H9 (cell line): ENCODE results near the gene ETNPPL. TPM values are rescaled to one million over a fixed set of nuclear protein-coding genes. Genes with fewer than 3 reads are reported as not detected.

Experiments
- DNase-seq: peaks from one replicate; pipeline ENCODE4 v3.0.0-alpha.2; 2017
- H2AFZ ChIP-seq: one replicate; pipeline ENCODE4 v1.6.1; 2013; ENCODE audit warnings: mild to moderate bottlenecking, low read length, control low read depth, moderate library complexity
- H2AK5ac ChIP-seq: 2 replicates; pipeline ENCODE4 v1.6.1; 2013; ENCODE audit warnings: low read length, control low read depth, mixed read lengths; ENCODE audit not compliant: insufficient read length
- H2BK120ac ChIP-seq: one replicate; pipeline ENCODE4 v1.6.1; 2013; ENCODE audit warnings: low read depth, mild to moderate bottlenecking, low read length, control low read depth, inconsistent platforms; ENCODE audit not compliant: poor library complexity, severe bottlenecking
- H2BK12ac ChIP-seq: 2 replicates; pipeline ENCODE4 v1.6.1; 2013; ENCODE audit warnings: low read length, control low read depth, mixed read lengths, low read depth; ENCODE audit not compliant: insufficient read length
- H2BK15ac ChIP-seq: 2 replicates; pipeline ENCODE4 v1.6.1; 2013; ENCODE audit warnings: low read depth, low read length, control low read depth
- H2BK20ac ChIP-seq: one replicate; pipeline ENCODE4 v1.6.1; 2013; ENCODE audit warnings: low read depth, mild to moderate bottlenecking, low read length, control low read depth, inconsistent platforms; ENCODE audit not compliant: poor library complexity, severe bottlenecking
- H2BK5ac ChIP-seq: 2 replicates; pipeline ENCODE4 v1.6.1; 2013; ENCODE audit warnings: low read length, control low read depth, mixed read lengths; ENCODE audit not compliant: insufficient read length
- H3K14ac ChIP-seq: 2 replicates; pipeline ENCODE4 v1.6.1; 2013; ENCODE audit warnings: low read length, control low read depth; ENCODE audit not compliant: insufficient read depth
- H3K18ac ChIP-seq: 2 replicates; pipeline ENCODE4 v1.6.1; 2013; ENCODE audit warnings: low read depth, mild to moderate bottlenecking, mixed read lengths, low read length, control low read depth; ENCODE audit not compliant: insufficient read length
- H3K23ac ChIP-seq: 2 replicates; pipeline ENCODE4 v1.6.1; 2013; ENCODE audit warnings: low read length, control low read depth, mixed read lengths, low read depth; ENCODE audit not compliant: insufficient read length
- H3K23me2 ChIP-seq: 2 replicates; pipeline ENCODE4 v1.6.1; 2013; ENCODE audit warnings: low read depth, mild to moderate bottlenecking, mixed read lengths, low read length, control low read depth; ENCODE audit not compliant: insufficient read length, poor library complexity, severe bottlenecking
- H3K27ac ChIP-seq: 2 replicates; pipeline ENCODE4 v1.5.1; 2013; ENCODE audit warnings: low read length, control low read depth, mixed read lengths, low read depth; ENCODE audit not compliant: insufficient read length
- H3K27me3 ChIP-seq: 2 replicates; pipeline ENCODE4 v1.6.1; 2013; ENCODE audit warnings: low read length, control low read depth, inconsistent platforms; ENCODE audit not compliant: insufficient read depth
- H3K4ac ChIP-seq: 2 replicates; pipeline ENCODE4 v1.6.1; 2013; ENCODE audit warnings: low read depth, mild to moderate bottlenecking, control low read depth, inconsistent platforms, low read length, moderate library complexity
- H3K4me1 ChIP-seq: 2 replicates; pipeline ENCODE4 v1.6.1; 2013; ENCODE audit warnings: low read length, control low read depth, inconsistent platforms; ENCODE audit not compliant: insufficient read depth
- H3K4me2 ChIP-seq: 2 replicates; pipeline ENCODE4 v1.6.1; 2013; ENCODE audit warnings: low read length, control low read depth, mixed read lengths; ENCODE audit not compliant: insufficient read length, insufficient read depth
- H3K56ac ChIP-seq: 2 replicates; pipeline ENCODE4 v1.6.1; 2013; ENCODE audit warnings: low read depth, mild to moderate bottlenecking, mixed read lengths, low read length, control low read depth; ENCODE audit not compliant: insufficient read length
- H3K79me1 ChIP-seq: 2 replicates; pipeline ENCODE4 v1.6.1; 2013; ENCODE audit warnings: low read depth, mild to moderate bottlenecking, moderate library complexity, low read length, control low read depth, inconsistent platforms; ENCODE audit not compliant: insufficient read depth, poor library complexity, severe bottlenecking
- H3K79me2 ChIP-seq: 2 replicates; pipeline ENCODE4 v1.6.1; 2013; ENCODE audit warnings: low read length, control low read depth, inconsistent platforms; ENCODE audit not compliant: insufficient read depth
- H3K9ac ChIP-seq: 2 replicates; pipeline ENCODE4 v1.6.1; 2013; ENCODE audit warnings: low read length, control low read depth, mixed read lengths; ENCODE audit not compliant: insufficient read length; ENCODE audit errors: extremely low read depth
- H3K9me3 ChIP-seq: one replicate; pipeline ENCODE4 v1.6.1; 2013; ENCODE audit warnings: low read depth, low read length, inconsistent platforms; ENCODE audit not compliant: control insufficient read depth
- H3T11ph ChIP-seq: one replicate; pipeline ENCODE4 v1.6.1; 2013; ENCODE audit warnings: mild to moderate bottlenecking, low read length, control low read depth, inconsistent platforms
- H4K20me1 ChIP-seq: one replicate; pipeline ENCODE4 v1.6.1; 2013; ENCODE audit not compliant: control insufficient read depth, insufficient read length, insufficient read depth
- H4K5ac ChIP-seq: 2 replicates; pipeline ENCODE4 v1.6.1; 2013; ENCODE audit warnings: low read depth, mild to moderate bottlenecking, mixed read lengths, low read length, control low read depth; ENCODE audit not compliant: insufficient read length
- H4K8ac ChIP-seq: replicated peaks from 2 replicates; pipeline ENCODE4 v1.6.1; 2013; ENCODE audit warnings: low read length, control low read depth, mixed read lengths, low read depth; ENCODE audit not compliant: insufficient read length
- H4K91ac ChIP-seq: 2 replicates; pipeline ENCODE4 v1.6.1; 2013; ENCODE audit warnings: low read depth, mild to moderate bottlenecking, moderate library complexity, mixed read lengths, low read length, control low read depth; ENCODE audit not compliant: insufficient read length
- H3K27ac Mint-ChIP-seq, 3 experiments: 2 replicates in 2 of 3; 3 replicates in 1 of 3; pipeline ENCODE4 v1.8.0; 2020 to 2021; ENCODE audit warnings: mixed read lengths in 3 of 3, mild to moderate bottlenecking in 1 of 3, moderate library complexity in 1 of 3
- H3K27me3 Mint-ChIP-seq: 2 replicates; pipeline ENCODE4 v1.8.0; 2021; ENCODE audit warnings: low read depth, mild to moderate bottlenecking, moderate library complexity, mixed read lengths
- H3K36me3 Mint-ChIP-seq, 3 experiments: 2 replicates in 2 of 3; 3 replicates in 1 of 3; pipeline ENCODE4 v1.8.0; 2020 to 2021; ENCODE audit warnings: low read depth in 3 of 3, mixed read lengths in 3 of 3; ENCODE audit not compliant: insufficient read depth in 1 of 3
- H3K4me1 Mint-ChIP-seq, 2 experiments: 2 replicates each; pipeline ENCODE4 v1.8.0; 2020; ENCODE audit warnings: mixed read lengths in 2 of 2
- H3K4me3 Mint-ChIP-seq, 2 experiments: 2 replicates in 1 of 2; 3 replicates in 1 of 2; pipeline ENCODE4 v1.8.0; 2020 to 2021; ENCODE audit warnings: mild to moderate bottlenecking in 2 of 2, mixed read lengths in 2 of 2, moderate library complexity in 1 of 2
- H3K9me3 Mint-ChIP-seq, 2 experiments: 2 replicates in 1 of 2; 3 replicates in 1 of 2; pipeline ENCODE4 v1.8.0; 2020; ENCODE audit warnings: mild to moderate bottlenecking in 2 of 2, mixed read lengths in 2 of 2, moderate library complexity in 1 of 2
- WGBS: extraction: QIAGEN DNeasy Blood & Tissue Kit; methylation state at CpG from one replicate; pipeline ENCODE4 v1.1.7; 2013; ENCODE audit warnings: missing lambda C conversion rate, low lambda C conversion rate, mixed read lengths; ENCODE audit not compliant: insufficient read length; ENCODE audit errors: extremely low coverage; 5-methylcytosine and 5-hydroxymethylcytosine counted together
- total RNA-seq: library from RNA; stranded (reverse); gene quantifications from 2 replicates; pipeline ENCODE4 v1.2.1, GENCODE V29; 2021
- TF ChIP-seq, protein P1 (sequence below): fragments of 200-600 bp; sonication (generic); conservative IDR thresholded peaks from 3 replicates; pipeline ENCODE4 v1.8.0; 2021; ENCODE audit warnings: antibody characterized with exemption, mild to moderate bottlenecking

Gene ETNPPL
- total RNA-seq, 1 experiment from 2014 or later: 1.3 TPM

DNA sequence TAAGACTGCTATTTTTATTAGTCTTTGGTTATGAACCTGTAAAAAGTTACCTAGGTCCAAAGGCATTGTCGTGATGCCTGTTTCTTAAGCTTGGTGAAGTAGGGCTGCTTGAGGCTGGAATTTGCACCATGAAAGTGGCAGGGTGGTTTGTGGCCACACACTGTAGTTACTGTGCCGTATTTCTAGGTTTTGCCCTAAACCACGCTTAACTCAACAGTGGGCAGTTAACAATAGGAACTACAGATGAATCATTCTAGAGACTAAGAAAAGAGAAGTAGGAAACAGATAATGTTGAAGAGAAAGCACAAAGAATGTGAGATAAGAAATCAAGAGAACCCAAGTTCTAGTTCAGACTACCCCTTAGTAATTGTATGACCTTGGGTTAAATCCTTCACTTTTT, 11.5 kb downstream of the ETNPPL start:
- Histone ChIP-seq H2BK20ac (no peak overlapping the region), H3K4me1 (no peaks in the 10 kb centered on the region), H2BK15ac (no peak overlapping the region), H3K9ac (no peak overlapping the region), H3K79me1 (no peaks in the 10 kb centered on the region), H3K14ac (no peak overlapping the region), H2BK5ac (no peak overlapping the region), H3K27me3 (no peaks in the 10 kb centered on the region), H4K91ac (no peak overlapping the region), H3K23ac (no peak overlapping the region), H3K18ac (no peak overlapping the region), H2AFZ (no peak overlapping the region), H4K20me1 (no peaks in the 10 kb centered on the region), H3K4ac (no peak overlapping the region), H2AK5ac (no peak overlapping the region), H4K5ac (no peak overlapping the region), H3K23me2 (no peaks in the 10 kb centered on the region), H3K56ac (no peak overlapping the region), H3T11ph (no peak overlapping the region), H4K8ac (no peak overlapping the region), H2BK12ac (no peak overlapping the region), H3K9me3 (no peaks in the 10 kb centered on the region), H3K79me2 (no peaks in the 10 kb centered on the region), H3K27ac (no peak overlapping the region), H2BK120ac (no peak overlapping the region), H3K4me2 (no peak overlapping the region)
- TF ChIP-seq, protein P1, sequence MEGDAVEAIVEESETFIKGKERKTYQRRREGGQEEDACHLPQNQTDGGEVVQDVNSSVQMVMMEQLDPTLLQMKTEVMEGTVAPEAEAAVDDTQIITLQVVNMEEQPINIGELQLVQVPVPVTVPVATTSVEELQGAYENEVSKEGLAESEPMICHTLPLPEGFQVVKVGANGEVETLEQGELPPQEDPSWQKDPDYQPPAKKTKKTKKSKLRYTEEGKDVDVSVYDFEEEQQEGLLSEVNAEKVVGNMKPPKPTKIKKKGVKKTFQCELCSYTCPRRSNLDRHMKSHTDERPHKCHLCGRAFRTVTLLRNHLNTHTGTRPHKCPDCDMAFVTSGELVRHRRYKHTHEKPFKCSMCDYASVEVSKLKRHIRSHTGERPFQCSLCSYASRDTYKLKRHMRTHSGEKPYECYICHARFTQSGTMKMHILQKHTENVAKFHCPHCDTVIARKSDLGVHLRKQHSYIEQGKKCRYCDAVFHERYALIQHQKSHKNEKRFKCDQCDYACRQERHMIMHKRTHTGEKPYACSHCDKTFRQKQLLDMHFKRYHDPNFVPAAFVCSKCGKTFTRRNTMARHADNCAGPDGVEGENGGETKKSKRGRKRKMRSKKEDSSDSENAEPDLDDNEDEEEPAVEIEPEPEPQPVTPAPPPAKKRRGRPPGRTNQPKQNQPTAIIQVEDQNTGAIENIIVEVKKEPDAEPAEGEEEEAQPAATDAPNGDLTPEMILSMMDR: no peak
- no CpG with 5 or more reads among the region's 3 CpGs for WGBS
- Mint-ChIP-seq H3K27me3 (no peaks in the 10 kb centered on the region), H3K27ac (no peak overlapping the region), H3K36me3 (no peaks in the 10 kb centered on the region), H3K9me3 (no peaks in the 10 kb centered on the region), H3K4me1 (no peaks in the 10 kb centered on the region), H3K4me3 (no peak overlapping the region)
- no peak for DNase-seq
